ENCODE data around the gene LCE1B.

The LCE1B gene

DNA sequence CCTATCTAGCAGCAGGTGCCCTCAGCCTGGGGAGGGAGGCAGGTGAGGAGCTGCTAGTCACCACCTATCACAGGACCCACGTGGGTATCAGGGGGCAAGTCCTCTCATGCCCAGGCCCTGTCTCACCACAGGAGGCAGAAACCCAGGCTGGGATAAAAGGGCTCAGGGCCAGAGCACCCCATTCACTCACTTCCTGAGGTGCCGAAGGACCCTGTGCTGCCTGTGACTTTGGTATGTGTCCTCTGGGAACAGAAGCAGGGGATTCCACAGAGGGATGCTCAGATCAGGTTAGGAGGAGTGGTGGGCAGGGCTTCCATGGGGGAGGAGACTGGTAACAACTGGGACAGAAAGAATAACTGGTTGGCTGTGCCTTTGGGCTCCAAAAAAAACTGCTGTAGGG lies 25.7 kb upstream of the LCE1B start, which contains the start of gene LCE1E:
TSS of gene LCE1E (plus strand) at position 181 of the 400 bp plus-strand sequence. CDS start 1,043 bp downstream, outside the sequence.
- TF ChIP-seq ZFX (IDR thresholded peaks at IDR 0.05) = no peak
- TF ChIP-seq, protein P1, sequence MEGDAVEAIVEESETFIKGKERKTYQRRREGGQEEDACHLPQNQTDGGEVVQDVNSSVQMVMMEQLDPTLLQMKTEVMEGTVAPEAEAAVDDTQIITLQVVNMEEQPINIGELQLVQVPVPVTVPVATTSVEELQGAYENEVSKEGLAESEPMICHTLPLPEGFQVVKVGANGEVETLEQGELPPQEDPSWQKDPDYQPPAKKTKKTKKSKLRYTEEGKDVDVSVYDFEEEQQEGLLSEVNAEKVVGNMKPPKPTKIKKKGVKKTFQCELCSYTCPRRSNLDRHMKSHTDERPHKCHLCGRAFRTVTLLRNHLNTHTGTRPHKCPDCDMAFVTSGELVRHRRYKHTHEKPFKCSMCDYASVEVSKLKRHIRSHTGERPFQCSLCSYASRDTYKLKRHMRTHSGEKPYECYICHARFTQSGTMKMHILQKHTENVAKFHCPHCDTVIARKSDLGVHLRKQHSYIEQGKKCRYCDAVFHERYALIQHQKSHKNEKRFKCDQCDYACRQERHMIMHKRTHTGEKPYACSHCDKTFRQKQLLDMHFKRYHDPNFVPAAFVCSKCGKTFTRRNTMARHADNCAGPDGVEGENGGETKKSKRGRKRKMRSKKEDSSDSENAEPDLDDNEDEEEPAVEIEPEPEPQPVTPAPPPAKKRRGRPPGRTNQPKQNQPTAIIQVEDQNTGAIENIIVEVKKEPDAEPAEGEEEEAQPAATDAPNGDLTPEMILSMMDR (conservative IDR thresholded peaks at IDR 0.05) = no peak
- H3K27ac ChIP-seq = no peak within 1 kb of the TSS

DNA sequence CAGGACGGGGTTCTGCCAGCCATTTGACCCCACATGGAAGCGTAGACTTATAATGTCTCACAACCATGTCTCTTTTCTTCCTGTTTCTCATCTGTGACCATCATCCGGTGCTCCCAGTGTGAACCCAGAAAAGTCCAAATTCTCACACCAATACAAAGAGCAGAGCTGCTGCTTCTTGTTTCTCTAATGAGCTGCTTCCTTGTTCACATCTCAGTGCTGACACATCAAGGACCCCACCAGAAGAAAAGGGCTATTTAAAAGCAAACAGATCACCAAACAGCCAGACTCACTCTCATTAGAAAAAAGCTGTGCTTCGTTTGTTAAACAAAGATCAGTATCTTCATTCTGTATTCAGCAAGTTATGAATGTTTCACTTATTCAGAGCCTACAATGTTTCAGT lies 16.1 kb upstream of the LCE1B start:
- no peak for TF ChIP-seq ZFX (IDR thresholded peaks at IDR 0.05)
- TF ChIP-seq, protein P1 (conservative IDR thresholded peaks at IDR 0.05) = no peak
- no peak overlapping the region for H3K27ac ChIP-seq

DNA sequence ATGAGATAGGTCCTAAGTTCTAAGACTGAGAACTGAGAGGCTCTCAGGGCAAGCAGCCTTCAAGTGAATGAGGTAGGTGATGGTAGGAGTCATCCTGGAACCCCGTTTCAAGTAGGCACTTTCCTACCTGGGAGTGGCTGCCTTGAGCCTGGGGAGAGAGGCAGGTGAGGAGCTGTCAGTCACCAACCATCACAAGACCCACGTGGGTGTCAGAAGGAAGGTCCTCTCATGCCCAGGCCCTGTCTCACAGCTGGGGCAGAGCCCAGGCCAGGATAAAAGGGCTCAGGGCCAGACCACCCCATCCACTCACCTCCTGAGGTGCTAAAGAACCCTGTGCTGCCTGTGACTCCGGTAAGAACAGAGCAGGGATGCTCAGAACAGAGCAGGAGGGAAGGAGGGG lies 15.3 kb upstream of the LCE1B start, which contains the start of gene LCE1D:
TSS of gene LCE1D (plus strand) at position 301 of the 400 bp plus-strand sequence. CDS start 1,074 bp downstream, outside the sequence.
- TF ChIP-seq ZFX (IDR thresholded peaks at IDR 0.05) = no peak
- TF ChIP-seq, protein P1 (conservative IDR thresholded peaks at IDR 0.05) = no peak
- no peak within 1 kb of the TSS for H3K27ac ChIP-seq

DNA sequence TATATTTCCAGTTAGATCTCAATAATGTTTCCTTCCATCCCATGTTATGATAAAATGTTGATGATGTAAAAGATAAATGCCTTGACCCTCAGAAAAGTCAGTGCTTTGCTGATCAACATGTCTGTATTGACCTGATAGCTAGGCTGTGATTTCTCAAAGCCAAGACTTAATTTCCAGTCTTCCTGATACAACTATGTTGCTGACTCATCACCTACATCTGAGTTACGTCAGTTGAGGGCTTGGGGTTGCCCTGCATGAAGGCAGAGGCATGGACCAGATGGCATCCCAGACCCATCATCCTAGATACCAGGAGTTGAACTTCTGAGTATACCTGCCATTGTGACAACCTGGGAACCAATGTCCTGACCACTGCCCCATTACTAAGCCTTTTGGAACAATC lies 10.4 kb upstream of the LCE1B start:
- H3K27ac ChIP-seq = no peak overlapping the region
- TF ChIP-seq ZFX (IDR thresholded peaks at IDR 0.05) = no peak
- TF ChIP-seq, protein P1 (conservative IDR thresholded peaks at IDR 0.05) = no peak

DNA sequence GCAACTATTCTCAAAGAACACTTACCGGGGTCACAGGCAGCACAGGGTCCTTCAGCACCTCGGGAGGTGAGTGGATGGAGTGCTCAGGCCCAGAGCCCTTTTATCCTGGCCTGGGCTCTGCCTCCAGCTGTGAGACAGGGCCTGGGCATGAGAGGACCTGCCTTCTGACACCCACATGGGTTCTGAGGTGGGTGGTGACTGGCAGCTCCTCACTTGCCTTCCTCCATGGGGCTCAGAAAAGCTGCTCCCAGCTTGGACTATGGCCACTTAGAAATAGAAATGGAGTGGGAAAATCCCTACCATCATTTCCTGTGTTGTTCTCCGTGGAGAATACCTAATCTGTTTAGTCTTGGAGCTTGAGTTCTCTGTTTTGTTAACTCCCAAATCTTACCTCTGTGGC lies 5.2 kb upstream of the LCE1B start, which contains the start of gene LCE1C:
TSS of gene LCE1C (minus strand) at position 76 of the 400 bp plus-strand sequence. CDS start 1,173 bp downstream, outside the sequence.
- TF ChIP-seq, protein P1 (conservative IDR thresholded peaks at IDR 0.05) = no peak
- TF ChIP-seq ZFX (IDR thresholded peaks at IDR 0.05) = no peak

DNA sequence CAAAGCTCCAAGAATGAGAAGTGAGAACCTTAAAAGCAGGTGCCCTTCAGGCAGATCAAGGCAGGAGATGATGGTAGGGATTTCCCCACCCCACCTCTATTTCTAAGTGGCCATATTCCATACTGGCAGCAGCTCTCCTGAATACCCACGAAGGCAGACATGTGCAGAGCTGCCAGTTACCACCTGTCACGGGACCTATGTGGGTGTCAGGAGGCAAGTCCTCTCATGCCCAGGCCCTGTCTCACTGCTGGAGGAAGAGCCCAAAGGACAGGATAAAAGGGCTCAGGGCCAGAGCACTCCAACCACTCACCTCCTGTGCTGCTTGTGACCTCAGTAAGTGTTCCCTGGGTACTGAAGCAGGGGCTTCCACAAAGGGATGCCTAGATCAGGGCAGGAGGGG lies 721 bp upstream of the LCE1B start:
- TF ChIP-seq ZFX (IDR thresholded peaks at IDR 0.05) = no peak
- TF ChIP-seq, protein P1 (conservative IDR thresholded peaks at IDR 0.05) = no peak
- no peak overlapping the region for H3K27ac ChIP-seq

More for the DNA sequence above, 5.2 kb upstream of the LCE1B start, which contains the start of gene LCE1C:
- H3K27ac ChIP-seq = no peak within 1 kb of the TSS

DNA sequence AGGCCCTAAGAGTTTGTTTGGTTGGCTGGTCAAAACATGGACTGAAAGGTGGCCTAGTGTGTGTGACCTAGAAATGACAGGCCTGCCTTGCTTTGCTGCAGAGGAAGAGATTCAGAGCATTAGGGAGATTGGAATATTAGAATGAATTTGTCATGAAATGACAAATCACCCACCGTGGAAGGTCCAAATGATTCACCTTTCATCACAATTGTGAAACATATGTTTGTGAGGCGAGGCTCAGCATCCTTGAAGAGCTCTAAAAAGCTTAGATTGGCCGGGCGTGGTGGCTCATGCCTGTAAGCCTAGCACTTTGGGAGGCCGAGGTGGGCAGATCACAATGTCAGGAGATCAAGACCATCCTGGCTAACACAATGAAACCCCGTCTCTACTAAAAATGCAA lies 5.5 kb downstream of the LCE1B start:
- H3K27ac ChIP-seq = no peak overlapping the region
- TF ChIP-seq, protein P1 (conservative IDR thresholded peaks at IDR 0.05) = no peak
- no peak for TF ChIP-seq ZFX (IDR thresholded peaks at IDR 0.05)

Measured in C4-2B (cell line).